GM15510 (cell line): ENCODE measurements around the gene MED27.

ENCODE experiments used
- POLR2A ChIP-seq: IDR thresholded peaks from 3 replicates; pipeline ENCODE4 v1.6.1; 2011; ENCODE audit warnings: borderline replicate concordance; ENCODE audit not compliant: insufficient read length; ENCODE audit errors: extremely low read depth

The MED27 gene

DNA sequence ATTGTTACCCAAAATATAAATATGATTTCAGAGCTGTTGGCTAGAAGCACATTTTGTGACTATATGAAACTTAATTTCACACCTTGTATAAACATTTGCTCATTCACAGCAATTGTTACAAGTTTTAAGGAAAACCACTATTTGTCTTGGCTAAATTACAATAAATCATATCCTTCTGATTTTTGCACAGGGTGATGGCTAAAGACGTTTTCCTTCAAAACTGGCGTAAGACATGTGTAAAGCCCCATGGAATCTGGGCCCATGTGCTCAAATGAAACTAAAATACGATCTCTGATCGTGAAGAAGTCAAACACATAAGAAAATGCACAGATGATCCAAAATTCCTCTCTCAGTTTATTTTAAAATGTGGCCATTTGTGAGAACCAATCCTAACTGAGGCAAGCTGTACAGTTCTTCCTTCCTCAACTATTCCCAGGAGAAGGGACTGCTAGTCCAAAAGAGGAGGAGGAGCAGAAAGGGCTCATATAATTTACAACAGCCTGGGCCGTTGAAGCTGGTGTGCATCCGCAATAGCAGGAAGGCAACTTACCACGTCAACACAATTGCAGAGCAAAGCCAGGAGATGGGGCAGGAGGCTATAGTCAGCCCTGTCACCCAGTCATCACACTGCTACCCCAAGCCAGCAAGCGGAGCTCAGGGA, 98.4 kb downstream of the MED27 start:
- no peak for TF ChIP-seq POLR2A

DNA sequence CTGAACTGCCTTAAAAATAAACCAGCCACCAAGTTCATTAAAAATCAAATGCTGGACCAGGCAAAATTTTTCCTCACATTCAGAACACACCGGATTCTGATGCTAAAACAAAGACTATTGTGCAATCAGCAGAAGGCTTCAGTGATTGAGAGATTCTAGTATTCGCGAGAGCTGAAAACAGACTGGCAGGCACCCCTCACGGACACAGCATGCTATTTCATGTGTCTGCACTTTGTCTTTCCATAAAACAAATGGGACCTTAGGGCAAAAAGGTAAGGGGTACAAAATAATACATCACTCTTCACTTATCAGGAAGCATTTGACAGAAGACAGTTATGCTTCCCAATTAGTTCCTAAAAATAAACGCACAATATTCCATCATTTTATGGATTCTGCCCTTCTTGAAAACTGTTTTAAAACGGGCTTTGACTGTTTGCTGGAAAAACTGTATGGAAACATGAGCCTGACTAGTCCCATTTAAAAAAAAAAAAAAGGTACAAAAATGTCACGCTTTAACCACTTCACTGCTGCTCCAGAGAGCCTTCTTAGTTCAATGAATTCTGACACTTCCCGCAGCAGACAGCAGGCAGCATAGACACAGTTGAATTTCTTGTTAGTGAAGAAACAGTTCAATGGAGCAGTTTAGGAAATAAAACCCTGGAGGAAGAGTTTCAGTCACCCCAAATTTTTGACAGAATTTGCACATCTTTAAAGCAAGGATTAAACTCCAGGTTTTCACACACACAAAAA, 99.2 kb downstream of the MED27 start:
- TF ChIP-seq POLR2A, result no peak

DNA sequence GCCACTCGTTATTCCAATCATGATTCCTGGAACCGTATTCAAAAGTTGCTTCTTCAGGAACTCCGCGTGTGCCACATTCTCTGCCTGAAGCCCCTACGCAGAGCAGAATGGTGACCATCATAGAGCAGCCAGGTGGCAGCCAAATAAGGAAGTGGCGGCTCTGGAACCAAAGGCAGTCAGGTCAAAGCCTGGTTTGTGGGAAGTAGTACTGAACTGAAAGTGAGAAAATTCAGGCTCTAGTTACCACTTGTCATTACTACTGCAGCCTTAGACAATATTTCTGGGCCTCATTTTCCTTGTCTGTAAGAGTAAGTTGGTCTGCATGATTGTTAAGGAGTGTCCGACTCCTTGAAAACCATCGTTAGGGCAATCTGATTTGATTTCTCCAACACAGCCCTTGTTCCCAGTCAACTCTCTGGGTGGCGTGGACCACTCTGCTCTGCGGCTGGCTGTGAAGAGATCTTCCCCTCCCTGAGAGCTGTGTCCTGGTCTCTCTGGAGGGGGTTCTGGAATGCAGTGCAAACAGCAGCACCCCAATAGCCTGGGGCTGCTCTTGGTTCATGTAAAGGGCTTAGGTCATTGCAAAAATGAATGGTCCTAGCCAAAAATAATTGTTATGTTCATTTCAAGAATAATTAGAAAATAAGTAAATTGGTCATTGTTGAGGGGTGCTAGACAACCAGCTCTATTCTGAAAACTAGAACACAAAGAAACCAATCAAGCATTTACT, 102.4 kb downstream of the MED27 start:
- TF ChIP-seq POLR2A, result no peak

DNA sequence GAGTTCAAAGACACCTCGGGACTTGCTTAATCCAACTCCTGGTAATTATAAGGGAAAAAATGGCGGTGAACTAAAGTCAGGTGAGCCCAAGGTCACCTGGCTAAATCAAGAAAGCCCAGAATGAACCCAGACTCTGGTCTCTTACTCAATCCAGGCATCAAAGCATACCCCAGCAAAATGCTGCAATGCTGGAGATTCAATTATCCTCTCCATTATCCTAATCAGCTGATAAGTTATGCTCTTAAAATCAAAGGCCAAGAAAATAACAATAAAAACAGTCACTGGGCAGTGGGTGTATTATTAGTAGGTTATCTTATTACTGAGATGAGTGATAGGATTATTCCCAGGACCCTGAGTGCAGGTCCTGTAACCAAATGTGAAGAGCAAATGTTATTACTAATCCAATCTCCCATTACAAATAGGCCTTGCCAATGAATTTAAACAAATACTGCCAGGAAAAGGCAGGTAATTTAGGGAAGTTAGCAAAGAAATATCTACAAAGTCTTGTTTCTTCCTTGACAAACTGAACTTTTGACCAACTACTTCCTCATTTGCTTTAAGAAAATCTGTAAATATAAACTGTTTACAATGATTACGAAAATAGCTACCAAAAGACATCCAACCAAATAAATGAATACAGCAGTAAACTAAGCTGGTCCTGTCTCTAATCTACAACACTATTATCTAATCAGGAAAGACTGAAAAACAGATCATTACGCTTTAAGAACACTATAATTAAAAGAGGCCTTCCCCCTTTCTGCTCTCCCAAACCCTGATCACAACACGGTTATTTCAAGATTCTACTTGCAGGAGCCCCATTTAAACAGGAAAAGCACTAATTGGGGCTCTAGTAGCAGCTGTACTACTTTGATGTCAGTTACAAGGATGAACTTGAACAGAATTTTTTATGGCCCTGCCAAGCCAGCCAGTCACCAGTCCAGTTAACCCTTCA, 103.2 kb downstream of the MED27 start:
- no peak for TF ChIP-seq POLR2A

DNA sequence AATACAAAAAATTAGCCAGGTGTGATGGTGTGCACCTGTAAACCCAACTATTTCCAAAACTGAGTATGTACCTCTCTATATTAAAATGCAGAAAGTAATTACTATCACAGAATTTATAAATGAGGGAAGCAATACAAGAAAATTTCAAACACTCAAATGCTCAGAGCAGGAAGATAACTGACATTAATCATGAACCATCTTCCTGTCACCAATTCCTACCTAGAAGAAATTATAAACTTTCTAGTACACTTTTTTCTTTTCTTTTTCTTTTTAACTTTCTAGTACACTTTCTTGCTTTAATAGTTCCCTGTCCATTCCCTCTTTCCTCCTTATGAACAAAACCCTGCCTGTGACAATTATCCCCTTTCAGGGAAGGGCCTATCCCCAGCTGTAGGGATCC, 106.8 kb downstream of the MED27 start:
- no peak for TF ChIP-seq POLR2A

DNA sequence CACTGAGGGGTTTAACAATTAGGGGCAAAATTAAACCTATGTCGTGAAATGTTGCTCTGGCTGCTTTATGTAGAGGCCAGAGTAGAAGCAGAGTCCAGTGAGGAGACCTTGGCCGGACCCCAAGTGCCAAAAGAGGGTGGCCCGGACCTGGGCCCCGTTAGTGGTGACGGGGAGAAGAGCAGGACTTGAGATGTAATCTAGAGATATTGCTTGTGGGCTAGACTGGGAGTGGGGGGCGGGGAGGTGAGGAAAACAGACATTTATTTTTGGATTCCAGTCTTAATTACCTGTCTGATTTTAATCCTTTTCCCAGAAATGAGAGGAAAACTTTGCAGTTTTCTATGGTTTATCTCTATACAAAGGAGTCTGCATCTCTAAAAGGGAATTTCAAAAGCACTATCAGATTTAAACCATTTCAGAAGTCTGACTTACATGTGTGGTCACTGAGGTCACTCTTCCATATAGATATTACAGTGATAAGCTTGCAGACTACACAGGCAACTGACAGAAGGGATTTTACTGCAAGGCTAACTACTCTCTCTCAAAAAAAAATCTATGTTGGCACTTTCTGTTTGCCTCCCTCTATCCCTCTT, 108.1 kb downstream of the MED27 start:
- TF ChIP-seq POLR2A, result no peak

DNA sequence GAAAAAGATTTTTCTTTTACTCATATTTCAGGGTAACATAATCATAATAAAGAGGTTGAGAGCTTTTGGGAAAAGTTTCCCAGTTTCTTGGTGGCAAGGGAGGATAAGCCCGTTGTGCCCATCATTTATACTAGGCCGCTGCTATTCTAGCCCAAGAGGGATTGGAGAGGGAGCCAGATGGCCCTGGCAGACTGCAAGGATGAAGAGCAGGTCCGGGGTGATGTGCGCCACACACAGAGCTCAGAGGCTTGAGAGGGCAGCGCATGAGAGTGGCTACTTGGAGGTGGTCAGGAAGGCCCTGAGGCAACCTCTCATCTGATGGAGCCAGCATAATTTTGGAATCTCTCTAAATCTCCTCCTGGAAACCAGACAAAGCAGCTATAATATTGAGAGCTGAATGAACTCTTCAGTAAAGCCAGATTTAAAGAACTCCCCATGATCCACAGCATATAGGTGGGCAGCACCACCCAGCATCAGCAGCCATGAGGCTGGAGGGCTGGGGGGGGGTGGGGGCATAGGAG, 110.1 kb downstream of the MED27 start:
- no peak for TF ChIP-seq POLR2A

DNA sequence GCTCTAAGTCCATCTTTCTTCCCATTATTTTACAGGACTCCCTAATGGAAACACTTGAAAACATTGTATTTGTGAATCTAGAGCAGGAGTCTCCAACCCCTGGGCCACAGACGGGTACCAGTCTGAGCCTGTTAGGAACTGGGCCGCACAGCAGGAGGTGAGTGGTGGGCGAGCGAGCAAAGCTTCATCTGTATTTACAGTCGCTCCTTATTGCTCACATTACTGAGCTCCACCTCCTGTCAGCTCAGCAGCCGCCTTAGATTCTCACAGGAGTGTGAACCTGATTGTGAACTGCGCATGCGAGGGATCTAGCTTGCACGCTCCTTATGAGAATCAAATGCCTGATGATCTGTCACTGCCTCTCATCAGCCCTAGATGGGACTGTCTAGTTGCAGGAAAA, 111.0 kb downstream of the MED27 start:
- no peak for TF ChIP-seq POLR2A

DNA sequence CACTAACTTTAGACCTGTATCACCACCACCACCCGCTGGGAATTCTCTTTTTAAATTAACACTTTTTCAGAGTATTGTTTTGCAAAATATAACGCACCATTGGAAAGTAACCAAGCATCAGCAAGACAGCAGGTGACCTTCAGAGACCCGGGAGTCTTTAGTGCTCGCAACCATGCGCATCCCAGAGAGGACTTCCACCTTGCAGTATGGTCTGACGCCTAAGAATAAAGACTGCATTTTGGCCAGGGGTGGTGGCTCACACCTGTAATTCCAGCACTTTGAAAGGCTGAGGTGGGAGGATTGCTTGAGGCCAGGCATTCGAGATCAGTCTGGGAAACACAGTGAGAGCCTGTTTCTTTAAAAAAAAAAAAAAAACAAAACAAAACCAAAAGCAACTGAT, 113.8 kb downstream of the MED27 start:
- no peak for TF ChIP-seq POLR2A

DNA sequence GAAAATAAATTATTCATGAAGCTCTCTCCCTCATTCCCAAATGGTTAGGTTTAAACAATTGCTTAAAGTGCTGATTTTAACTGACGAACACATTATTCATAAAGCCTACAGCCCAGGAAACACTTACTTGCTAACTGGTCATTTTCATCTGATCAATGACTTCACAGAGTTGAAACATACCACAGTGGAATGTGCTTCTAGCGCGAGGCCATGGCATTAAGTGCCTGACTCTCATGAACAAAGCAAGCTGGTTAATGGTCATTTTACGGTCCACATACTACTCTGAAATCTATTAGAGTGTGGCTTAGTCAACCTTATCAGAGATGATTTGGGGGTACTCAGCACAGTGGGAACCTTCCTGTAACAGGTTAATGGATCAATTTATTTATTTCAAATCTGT, 114.6 kb downstream of the MED27 start:
- no peak for TF ChIP-seq POLR2A

DNA sequence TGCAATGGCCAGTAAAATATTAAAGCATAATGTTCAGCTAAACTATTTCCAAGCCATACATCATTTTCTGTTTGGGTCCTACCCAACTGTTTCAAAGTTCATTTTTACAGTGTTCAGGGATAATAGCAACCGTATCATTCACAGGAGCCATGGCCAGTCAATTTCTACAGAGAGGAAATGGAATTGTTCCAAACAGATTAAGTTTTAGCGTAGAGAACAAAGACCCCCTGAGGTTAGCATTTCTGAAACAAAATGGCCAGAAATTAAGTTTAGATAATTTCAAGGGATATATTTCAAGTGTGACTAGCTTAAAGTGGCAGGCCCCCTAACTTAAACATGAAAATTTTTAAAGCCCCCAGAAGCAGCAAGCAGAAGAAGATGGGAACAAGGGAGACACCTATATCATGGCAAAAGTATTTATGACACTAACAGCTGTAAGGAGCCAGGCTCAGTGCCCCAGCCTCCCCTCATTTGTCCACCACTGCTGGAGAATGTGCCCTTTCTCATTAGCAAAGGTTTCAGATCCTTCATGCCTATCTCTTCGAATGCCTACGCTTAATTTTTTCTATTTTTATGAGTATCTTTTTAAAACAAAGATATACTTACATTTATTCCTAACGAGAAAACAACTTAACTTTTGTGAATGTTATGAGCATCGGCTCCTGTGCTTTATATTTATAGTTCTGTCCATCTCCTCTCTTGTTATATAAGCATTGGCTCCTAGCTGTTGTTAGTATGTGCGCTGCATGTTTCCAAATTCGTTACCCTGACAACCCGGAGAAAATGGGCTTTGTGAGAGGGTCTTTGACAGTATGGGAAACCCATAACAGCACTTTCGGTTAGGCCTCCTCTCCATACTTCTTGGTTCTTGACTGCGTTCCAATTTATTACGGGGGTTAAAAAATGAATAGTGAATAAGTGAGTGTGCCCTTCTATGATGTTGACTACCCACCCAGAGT, 116.3 kb downstream of the MED27 start:
- TF ChIP-seq POLR2A, result no peak

DNA sequence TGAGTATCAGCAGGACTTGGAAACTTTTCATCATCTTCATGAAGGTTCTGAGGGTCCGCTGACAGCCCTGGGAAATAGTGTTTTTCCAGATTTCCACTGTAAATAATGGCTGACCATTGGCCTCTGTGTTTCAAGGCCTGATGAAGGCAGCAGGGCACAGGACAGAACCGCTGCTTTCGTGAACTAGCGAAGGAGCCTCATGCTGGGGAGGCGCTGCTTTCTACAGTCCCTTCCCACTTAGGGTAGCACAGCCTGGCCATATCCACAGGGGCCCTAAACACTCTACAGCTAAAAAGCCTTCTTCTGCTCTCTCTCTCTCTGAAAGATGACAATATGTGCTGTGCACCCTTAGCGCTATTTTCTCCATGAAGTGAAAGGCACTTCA, 118.2 kb downstream of the MED27 start:
- TF ChIP-seq POLR2A, result no peak

DNA sequence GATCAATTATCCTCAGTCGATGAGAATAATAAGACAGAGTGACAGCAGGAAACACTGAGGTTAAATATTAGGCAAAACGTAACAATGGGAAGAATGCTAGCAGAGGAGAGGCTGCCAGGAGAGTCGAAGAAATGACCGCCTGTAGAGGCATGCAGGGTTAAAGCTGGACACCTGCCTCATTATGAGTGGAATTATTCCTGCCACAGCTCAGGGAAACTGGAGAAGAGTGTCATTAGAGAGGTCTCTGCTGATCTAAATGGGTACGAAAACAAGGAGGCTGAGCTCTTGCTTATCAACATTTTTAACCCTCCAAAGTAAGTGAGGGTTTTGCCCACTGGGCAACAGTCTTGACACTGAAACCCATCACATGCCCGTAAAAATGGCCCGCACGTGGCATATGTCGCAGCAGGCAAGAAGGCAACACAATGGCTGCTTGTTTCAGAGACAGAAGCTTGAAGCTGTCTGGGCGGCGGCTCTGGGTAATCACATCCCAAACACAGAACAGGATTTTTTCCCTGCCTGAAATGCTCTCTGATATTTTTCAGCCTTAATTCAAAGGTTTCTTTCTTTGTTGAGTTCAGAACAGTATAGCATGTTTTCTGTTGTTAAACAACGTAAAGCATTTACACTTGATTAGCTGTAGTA, 118.7 kb downstream of the MED27 start:
- TF ChIP-seq POLR2A, result no peak

DNA sequence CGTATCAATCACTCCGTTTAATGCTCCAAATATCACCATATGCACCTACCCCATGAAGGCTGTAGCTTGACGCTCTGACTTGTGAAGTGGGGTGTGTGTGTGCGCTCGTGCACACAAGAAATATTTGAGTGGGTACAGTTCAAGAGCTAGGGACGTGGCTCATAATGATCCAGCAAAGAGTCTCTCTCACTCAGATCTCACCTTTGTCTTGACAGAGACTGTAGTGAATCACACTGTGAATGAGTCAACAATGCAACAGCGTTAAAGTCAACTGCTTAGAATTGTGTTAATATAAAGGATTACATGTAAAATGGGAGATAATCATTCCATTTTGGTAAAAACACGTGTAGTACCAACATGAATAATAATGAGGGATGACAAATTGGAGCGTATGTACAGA, 119.4 kb downstream of the MED27 start:
- TF ChIP-seq POLR2A, result no peak
